Measurements from ENCODE around the gene FAM98C.
"Not testable (repeated sequence)": the region's sequence is repeated elsewhere in the genome, so short reads cannot be mapped to it uniquely, and the experiment has no call there.

Gene FAM98C

GRCh38 chr19:38399537-38399936 lies 3.4 kb upstream of the FAM98C start:
- DNase-seq: no peak

GRCh38 chr19:38400361-38400760 lies 2.5 kb upstream of the FAM98C start:
- no peak for DNase-seq

DNA sequence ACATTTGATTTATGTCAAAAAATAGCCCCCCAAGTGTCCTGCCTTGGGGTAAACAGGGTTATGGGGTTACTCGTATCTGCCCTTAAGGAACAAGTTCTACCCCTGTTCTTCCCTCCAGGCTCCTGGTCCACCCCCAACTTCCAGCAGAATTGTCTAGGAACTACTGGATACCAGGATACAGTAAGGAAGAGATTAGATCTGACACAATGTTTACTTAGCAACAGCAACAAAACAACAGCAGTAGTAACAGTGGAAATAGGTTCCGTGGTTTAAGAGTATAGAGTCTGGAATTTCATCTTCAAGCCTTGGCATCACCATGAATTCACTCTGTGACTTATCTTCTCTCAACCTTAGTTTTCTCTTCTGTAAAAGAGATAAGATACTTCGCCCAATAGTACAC lies 1.7 kb upstream of the FAM98C start:
- DNase-seq: no peak

DNA sequence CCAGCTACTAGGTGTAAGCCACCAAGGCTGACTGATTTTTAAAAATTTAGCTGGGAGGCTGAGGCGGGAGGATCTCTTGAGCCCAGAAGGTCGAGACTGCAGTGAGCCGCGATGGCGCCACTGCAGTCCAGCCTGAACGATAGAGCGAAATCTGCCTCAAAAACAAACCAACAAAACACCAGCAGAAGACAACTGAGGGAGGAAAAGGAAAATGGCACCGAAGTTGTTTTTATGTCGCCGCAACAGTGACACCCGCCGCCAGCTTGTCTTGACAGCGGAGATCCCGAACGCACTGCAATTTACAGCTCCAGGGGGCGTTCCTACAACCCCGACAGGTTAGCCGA lies 298 bp upstream of the FAM98C start:
- no peak for DNase-seq

- no peak for DNase-seq
Observed at GRCh38 chr19:38404858-38405257, 2.0 kb downstream of the FAM98C start.

DNA sequence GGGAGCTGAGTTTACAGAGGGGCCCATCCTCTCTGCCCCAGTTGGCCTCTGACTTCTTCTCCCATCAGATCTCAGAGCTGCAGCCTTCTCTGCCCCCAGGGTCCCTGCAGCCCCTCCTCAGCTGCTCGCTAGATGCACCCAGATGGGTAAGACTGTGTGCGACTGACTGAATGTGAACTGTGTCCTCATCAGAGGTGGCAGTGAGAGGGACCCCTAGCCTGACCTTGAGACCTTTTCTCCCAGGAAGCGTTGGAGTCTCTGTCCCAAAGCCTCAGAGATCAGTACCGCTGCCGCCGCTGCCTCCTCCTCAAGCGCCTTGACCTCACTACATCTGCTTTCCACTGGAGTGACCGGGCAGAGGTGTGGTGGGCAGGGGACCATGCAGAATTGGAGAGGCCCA lies 2.4 kb downstream of the FAM98C start:
- DNase-seq: no peak

- peak; percentile 62 for DNase-seq
Observed at GRCh38 chr19:38409631-38410133, 6.8 kb downstream of the FAM98C start.

GRCh38 chr19:38410407-38410806 lies 7.5 kb downstream of the FAM98C start:
- DNase-seq: not testable (repeated sequence)

GRCh38 chr19:38411041-38411712 lies 8.3 kb downstream of the FAM98C start:
- no peak for DNase-seq

GRCh38 chr19:38411898-38412297 lies 9.0 kb downstream of the FAM98C start:
- not testable (repeated sequence) for DNase-seq

- no peak for DNase-seq
Observed at GRCh38 chr19:38412491-38412890, 9.6 kb downstream of the FAM98C start.

GRCh38 chr19:38412961-38413360 lies 10.1 kb downstream of the FAM98C start:
- DNase-seq: no peak

DNA sequence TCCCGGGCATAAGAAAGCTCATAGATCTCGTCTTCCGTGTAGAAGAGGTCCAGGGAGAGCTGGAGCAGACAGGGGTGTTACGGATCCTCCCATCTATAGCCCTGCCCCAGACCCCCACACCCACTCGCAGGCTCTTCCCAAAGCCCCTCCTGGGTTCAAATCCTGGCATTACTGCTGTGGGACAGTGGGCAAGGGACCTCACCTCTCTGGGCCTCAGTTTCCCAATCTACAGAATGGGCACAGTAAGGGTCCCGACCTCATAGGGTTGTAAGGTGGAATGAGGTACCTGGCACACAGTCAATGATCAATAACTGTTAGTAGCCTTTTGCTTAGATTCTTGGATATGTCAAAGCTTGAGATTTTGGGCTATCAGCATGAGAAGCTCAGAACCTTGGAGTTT lies 10.5 kb downstream of the FAM98C start:
- DNase-seq: no peak

GRCh38 chr19:38417146-38417543 lies 14.3 kb downstream of the FAM98C start:
- DNase-seq: no peak

DNA sequence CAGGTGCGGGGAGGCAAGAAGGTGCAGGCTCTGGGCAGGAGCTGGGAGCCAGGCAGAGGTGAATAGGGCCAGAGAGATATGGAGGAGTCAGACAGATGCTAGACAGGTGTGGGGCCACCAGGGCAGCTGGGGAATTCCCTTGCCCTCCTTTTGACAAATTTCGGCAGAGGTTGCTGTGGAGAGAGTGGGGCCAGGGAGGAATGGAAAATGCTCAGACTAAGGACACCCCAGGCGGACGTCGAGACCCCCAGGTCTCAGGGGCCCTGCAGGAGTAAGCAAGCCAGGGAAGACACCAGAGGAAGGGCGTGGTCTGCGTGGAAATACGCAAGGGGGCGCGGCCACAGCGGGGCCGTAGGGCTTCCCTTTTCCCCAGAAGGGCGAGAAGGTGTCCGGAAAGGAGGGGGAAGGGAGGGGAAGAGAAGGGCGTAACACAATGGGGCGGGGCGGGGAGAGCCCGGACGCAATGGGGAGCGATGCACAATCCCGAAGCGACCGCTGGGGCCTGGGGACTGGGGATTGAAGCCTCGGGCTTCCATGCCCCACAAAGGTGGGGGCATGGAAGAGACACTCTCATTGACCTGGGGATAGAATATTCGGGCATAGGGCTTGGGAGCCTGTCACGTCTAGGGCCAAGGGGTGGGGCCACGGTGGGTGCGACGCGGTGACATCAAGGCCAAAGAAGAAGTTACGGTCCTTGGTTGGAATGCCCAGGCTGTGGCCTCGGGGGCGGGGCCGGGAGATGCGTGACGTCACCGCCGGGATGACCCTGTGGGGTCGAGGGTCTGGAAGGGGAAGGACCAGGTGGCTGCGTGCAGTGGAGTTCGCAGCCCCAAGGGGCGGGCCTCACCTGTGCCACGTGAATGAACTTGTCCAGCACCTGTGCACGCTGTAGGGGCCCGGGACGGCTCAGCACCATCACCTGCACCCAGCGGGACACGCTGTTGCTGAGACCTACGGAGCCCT lies 14.9 kb downstream of the FAM98C start:
- no peak for DNase-seq

GRCh38 chr19:38420935-38421334 lies 18.0 kb downstream of the FAM98C start:
- no peak for DNase-seq

DNA sequence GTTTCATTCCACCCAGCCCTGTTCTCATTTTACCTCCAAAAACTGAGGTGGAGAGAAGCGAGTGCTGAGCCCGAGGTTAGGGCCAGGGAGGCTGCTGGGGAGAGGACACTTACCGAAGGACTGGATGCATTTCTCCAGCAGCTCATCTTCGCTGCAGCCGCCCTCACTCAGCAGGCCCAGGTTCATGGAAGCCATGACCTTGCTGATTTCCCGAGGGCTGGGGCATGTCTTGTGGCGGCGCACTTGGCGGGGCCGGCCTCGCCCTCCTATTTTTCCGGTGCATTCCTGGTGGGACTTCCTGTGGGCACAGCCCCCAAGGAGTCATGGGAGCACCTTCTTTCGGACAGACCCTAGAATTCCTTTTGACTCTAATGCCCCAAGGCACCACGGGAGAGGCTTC lies 19.0 kb downstream of the FAM98C start:
- DNase-seq: no peak

DNA sequence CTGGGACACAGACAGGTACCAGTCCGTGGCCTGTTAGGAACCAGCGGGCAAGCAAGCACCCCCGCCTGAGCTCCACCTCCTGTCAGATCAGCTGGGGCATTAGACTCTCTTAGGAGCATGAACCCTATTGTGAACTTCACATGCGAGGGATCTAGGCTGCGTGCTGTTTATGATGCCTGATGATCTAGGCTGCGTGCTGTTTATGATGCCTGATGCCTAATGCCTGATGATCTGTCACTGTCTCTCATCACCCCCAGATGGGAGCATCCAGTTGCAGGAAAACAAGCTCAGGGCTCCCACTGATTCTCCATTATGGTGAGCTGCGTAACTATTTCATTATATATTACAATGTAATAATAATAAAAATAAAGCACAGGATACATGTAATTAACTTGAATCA lies 19.5 kb downstream of the FAM98C start:
- no peak for DNase-seq

GRCh38 chr19:38424272-38424671 lies 21.4 kb downstream of the FAM98C start:
- DNase-seq: no peak

DNA sequence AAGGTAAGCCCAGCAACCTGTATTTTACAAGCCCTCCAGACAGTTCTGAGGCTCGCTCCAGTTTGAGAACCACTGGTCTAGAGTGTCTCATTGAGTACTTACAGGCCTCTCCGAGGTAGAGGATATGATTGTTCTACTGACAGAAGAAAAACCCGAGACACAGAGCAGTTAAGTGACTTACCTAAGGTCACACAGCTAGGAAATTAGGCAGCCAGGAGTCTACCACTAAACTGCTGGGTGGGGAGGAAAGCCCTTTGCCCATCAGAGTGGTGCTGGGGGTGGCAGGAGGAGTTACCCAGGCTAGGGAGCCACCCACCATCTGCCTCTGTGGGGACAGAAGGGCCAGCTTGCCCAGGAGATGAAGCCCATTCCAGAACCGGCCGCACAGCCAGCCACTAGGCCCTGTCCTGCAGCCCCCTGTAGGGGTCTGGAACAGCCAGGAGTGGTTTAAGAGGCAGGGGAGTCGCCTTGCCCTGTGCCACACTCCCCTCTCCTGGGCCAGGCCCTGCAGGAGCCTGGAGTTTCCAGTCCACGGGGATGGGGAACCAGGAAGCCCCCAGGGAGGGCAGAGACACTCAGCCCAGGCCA lies 22.4 kb downstream of the FAM98C start:
- no peak for DNase-seq

- DNase-seq: no peak
Observed at GRCh38 chr19:38425810-38426466, 23.0 kb downstream of the FAM98C start, which contains the start of gene RASGRP4. TSS of gene RASGRP4 (minus strand) at chr19:38426219. CDS start at chr19:38426091, 128 bp downstream.

GRCh38 chr19:38427035-38427677 lies 24.3 kb downstream of the FAM98C start:
- DNase-seq: not testable (repeated sequence)
